Muscle layer of colon (tissue), 2 donors: ENCODE measurements around the gene CDKAL1.

ENCODE experiments used
- H3K27ac ChIP-seq: one replicate; pipeline ENCODE4 v1.7.0; 2013; ENCODE audit warnings: low read depth, mild to moderate bottlenecking, low read length, moderate library complexity
- H3K27me3 ChIP-seq, 2 donors: one replicate each; pipeline ENCODE4 v1.7.0; 2013; ENCODE audit warnings: low read length in 2 of 2, mild to moderate bottlenecking in 2 of 2; ENCODE audit not compliant: insufficient read depth in 2 of 2, control insufficient read depth in 1 of 2
- H3K36me3 ChIP-seq: one replicate; pipeline ENCODE4 v1.7.0; 2013; ENCODE audit warnings: mild to moderate bottlenecking, low read length; ENCODE audit not compliant: insufficient read depth
- H3K4me1 ChIP-seq: one replicate; pipeline ENCODE4 v1.7.0; 2013; ENCODE audit warnings: mild to moderate bottlenecking, low read length; ENCODE audit not compliant: insufficient read depth
- H3K4me3 ChIP-seq, 2 donors: one replicate each; pipeline ENCODE4 v1.7.0; 2013; ENCODE audit warnings: low read length in 2 of 2, low read depth in 1 of 2, mild to moderate bottlenecking in 1 of 2, moderate library complexity in 1 of 2
- H3K9ac ChIP-seq: one replicate; pipeline ENCODE4 v1.7.0; 2013; ENCODE audit warnings: low read length
- H3K9me3 ChIP-seq: one replicate; pipeline ENCODE4 v1.7.0; 2013; ENCODE audit warnings: mild to moderate bottlenecking, low read length
- donor health status: abdominal sarcoma.
- donor health status: Adenocarcinoma of cecum.

The CDKAL1 gene

DNA sequence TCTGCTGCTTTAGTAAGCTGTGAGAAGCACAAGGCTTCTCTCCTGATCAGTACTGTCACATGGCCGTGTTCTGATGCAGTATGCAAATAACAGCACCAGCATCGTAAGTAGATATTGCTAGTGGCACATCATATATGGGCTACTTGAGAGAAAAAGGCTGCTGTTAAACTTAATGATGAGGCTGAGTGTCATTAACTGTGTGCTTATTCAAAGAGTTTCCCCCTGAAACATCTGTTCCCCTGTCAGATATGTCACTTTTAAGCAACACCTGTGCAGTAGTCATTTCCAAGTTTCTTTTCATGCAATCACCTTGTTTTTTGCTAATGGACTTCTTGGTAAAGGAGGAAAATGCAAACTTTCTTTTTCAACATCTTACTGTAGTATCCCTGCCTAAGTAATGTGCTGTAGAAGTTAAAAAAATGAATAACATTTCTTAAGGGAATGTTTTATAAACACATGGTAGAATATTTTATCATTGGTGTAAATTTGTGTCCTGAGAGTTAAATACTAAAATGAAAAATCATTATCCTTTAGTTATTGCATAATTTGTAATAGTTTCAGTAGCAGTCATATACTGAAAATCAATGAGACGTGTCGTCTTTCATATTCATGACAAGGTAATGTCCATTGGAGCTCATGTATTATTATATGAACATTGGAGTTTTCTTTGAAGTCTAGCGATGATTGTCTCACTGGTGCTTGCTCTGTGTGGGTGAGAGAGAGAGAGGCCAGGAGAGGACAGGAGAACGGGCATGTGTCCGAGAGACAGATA lies 366.3 kb downstream of the CDKAL1 start:
- Histone ChIP-seq H3K9me3 (no peaks in the 10 kb centered on the region), H3K4me1 (peaks cover 3% of the 10 kb centered on the region), H3K9ac (no peak overlapping the region)

GRCh38 chr6:20905377-20905776 lies 371.1 kb downstream of the CDKAL1 start:
- Histone ChIP-seq H3K36me3 (no peaks in the 10 kb centered on the region), H3K27me3 (no peaks in the 10 kb centered on the region), H3K9ac (no peak overlapping the region), H3K4me1 (no peaks in the 10 kb centered on the region), H3K9me3 (no peaks in the 10 kb centered on the region), H3K4me3 (no peak overlapping the region), H3K27ac (no peak overlapping the region)

More for the DNA sequence above, 366.3 kb downstream of the CDKAL1 start:
- H3K27ac ChIP-seq, result no peak overlapping the region
- H3K27me3 ChIP-seq, result no peaks in the 10 kb centered on the region
- H3K4me3 ChIP-seq, result no peak overlapping the region
- no peaks in the 10 kb centered on the region for H3K36me3 ChIP-seq

DNA sequence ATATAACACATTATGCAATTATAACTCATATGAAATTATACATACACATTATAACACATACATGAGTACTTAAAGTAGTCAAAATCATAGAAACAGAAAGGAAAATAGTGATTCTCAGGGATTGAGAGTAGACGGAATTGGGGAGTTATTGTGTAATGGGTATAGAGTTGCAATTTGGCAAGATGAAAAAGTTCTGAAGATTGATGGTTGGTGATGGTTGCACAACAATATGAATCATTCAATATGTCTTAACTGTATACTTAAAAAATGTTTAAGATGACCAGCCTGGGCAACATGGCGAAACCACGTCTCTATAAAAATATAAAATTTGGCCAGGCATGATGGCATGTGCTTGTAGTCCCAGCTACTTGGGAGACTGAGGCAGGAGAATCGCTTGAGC lies 372.7 kb downstream of the CDKAL1 start:
- no peak overlapping the region for H3K9ac ChIP-seq
- H3K36me3 ChIP-seq, result no peaks in the 10 kb centered on the region
- no peak overlapping the region for H3K27ac ChIP-seq
- no peaks in the 10 kb centered on the region for H3K9me3 ChIP-seq
- H3K4me1 ChIP-seq, result no peaks in the 10 kb centered on the region
- H3K27me3 ChIP-seq, result no peaks in the 10 kb centered on the region
- H3K4me3 ChIP-seq, result no peak overlapping the region

GRCh38 chr6:20907486-20908071 lies 373.3 kb downstream of the CDKAL1 start:
- Histone ChIP-seq H3K4me1 (no peaks in the 10 kb centered on the region), H3K36me3 (no peaks in the 10 kb centered on the region), H3K27me3 (no peaks in the 10 kb centered on the region), H3K4me3 (no peak overlapping the region), H3K9ac (no peak overlapping the region), H3K9me3 (no peaks in the 10 kb centered on the region), H3K27ac (no peak overlapping the region)

- no peak overlapping the region for H3K9ac ChIP-seq
Observed at GRCh38 chr6:20909621-20910020, 375.4 kb downstream of the CDKAL1 start.

DNA sequence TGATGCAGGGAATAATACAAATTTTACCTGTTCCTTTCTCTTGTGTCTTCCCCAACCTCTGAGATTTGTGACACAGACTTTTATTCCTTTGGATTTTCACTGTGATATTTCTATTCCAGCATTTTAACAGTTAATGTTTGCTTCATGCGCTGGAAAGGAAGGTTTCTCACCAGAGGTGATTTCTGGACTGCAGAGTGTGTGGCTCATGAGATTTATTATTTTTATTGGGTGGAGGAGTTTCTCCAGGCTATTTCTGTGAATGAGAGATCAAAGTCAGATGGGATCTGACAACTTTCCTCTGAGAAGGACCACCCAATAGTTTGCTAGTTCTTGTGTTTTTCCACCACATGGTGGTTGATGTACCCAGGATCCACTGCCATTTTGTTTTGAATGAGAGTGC lies 377.5 kb downstream of the CDKAL1 start:
- Histone ChIP-seq H3K9ac (no peak overlapping the region), H3K4me1 (no peaks in the 10 kb centered on the region), H3K27ac (no peak overlapping the region), H3K9me3 (no peaks in the 10 kb centered on the region), H3K27me3 (no peaks in the 10 kb centered on the region), H3K36me3 (no peaks in the 10 kb centered on the region), H3K4me3 (no peak overlapping the region)

More at GRCh38 chr6:20909621-20910020, 375.4 kb downstream of the CDKAL1 start:
- no peaks in the 10 kb centered on the region for H3K4me1 ChIP-seq
- no peaks in the 10 kb centered on the region for H3K27me3 ChIP-seq
- H3K9me3 ChIP-seq, result no peaks in the 10 kb centered on the region
- no peak overlapping the region for H3K4me3 ChIP-seq
- no peak overlapping the region for H3K27ac ChIP-seq
- H3K36me3 ChIP-seq, result no peaks in the 10 kb centered on the region

DNA sequence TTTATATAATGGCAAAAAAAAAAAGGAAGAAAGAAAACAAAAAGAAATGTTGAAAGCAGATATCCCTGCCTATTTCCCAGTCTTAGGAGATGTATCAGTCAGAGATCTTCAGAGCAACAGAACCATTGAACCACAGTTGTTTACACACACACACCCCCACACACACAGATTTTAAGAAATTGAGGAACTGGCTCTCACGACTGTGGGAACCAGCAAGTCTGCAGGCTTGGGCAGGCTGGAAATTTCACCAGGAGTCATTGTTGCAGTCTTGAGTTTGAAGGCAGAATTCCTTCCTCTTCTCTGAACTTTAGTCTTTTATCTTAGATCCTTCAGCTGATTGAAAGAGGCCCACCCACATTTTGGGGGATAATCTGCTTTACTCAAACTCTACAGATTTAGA lies 380.9 kb downstream of the CDKAL1 start:
- H3K9me3 ChIP-seq, result no peaks in the 10 kb centered on the region
- no peak overlapping the region for H3K9ac ChIP-seq
- no peaks in the 10 kb centered on the region for H3K36me3 ChIP-seq
- H3K4me3 ChIP-seq, result no peak overlapping the region
- H3K27ac ChIP-seq, result no peak overlapping the region
- H3K4me1 ChIP-seq, result no peaks in the 10 kb centered on the region
- H3K27me3 ChIP-seq, result no peaks in the 10 kb centered on the region

DNA sequence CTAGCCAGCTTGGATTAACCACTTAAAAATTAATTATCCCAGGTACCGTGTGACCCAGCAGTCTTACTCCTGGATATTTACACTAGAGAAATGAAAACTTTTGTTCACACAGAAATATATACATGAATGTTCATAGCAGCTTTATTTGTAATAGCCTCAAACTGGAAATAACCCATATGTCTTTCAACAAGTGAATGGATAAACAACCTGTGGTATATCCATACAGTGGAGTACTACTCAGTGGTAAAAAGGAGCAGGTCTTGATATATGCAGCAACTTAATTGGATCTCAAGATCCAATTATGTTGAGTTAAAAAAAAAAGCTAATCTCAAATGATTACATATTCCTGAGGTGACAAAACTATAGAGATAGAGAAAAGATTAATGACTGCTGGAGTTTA lies 381.4 kb downstream of the CDKAL1 start:
- Histone ChIP-seq H3K9me3 (no peaks in the 10 kb centered on the region), H3K27me3 (no peaks in the 10 kb centered on the region), H3K9ac (no peak overlapping the region), H3K36me3 (no peaks in the 10 kb centered on the region), H3K4me3 (no peak overlapping the region), H3K4me1 (no peaks in the 10 kb centered on the region), H3K27ac (no peak overlapping the region)

DNA sequence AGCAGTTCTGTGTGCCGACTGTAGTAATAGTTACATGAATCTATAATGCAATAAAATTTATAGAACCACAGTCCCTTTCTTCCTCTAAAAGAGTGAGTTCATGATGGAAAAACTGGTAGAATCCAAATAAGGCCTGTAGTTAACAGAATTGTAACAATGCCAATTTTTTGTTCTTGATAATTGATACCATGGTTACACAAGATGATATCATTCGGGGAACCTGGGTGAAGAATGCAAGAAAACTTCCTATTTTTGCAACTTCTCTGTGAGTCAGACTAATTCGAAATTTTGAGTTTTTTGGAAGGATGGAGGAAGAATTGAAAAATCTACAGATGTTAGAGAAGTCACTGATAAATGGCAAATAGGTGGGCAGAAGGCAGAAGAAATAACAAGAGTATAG lies 381.8 kb downstream of the CDKAL1 start:
- no peak overlapping the region for H3K9ac ChIP-seq
- H3K9me3 ChIP-seq, result no peaks in the 10 kb centered on the region
- H3K4me3 ChIP-seq, result no peak overlapping the region
- no peaks in the 10 kb centered on the region for H3K36me3 ChIP-seq
- no peaks in the 10 kb centered on the region for H3K4me1 ChIP-seq
- H3K27ac ChIP-seq, result no peak overlapping the region
- no peaks in the 10 kb centered on the region for H3K27me3 ChIP-seq

DNA sequence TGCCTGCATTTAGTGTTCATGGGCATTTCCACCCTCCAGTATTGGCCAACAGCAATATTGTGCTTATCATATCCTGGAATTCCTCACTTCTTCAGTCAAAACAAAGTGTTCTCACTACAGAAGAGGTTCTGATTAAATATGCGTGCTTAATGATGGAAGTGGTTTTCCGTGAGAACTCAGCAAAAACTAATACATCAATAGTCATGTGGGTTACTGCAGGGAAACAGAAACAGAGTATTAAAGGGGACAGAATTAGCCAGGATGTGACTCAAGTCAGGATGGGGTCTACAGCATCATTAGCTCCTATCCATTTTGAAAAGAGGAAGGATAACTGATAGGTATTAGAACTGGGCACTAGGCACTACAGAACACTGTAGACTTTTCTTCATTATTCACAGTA lies 384.6 kb downstream of the CDKAL1 start:
- H3K36me3 ChIP-seq, result no peaks in the 10 kb centered on the region
- no peak overlapping the region for H3K4me3 ChIP-seq
- H3K4me1 ChIP-seq, result no peaks in the 10 kb centered on the region
- H3K27ac ChIP-seq, result no peak overlapping the region
- no peak overlapping the region for H3K9ac ChIP-seq
- H3K27me3 ChIP-seq, result no peaks in the 10 kb centered on the region
- no peaks in the 10 kb centered on the region for H3K9me3 ChIP-seq

- no peaks in the 10 kb centered on the region for H3K36me3 ChIP-seq
- no peak overlapping the region for H3K9ac ChIP-seq
- H3K27me3 ChIP-seq, result no peaks in the 10 kb centered on the region
- H3K4me1 ChIP-seq, result no peaks in the 10 kb centered on the region
- no peak overlapping the region for H3K27ac ChIP-seq
- no peak overlapping the region for H3K4me3 ChIP-seq
- H3K9me3 ChIP-seq, result no peaks in the 10 kb centered on the region
Observed at GRCh38 chr6:20919677-20920385, 385.6 kb downstream of the CDKAL1 start.
